Measurements from ENCODE around the gene TSACC.
"Not testable (repeated sequence)": the region's sequence is repeated elsewhere in the genome, so short reads cannot be mapped to it uniquely, and the experiment has no call there.

The TSACC gene

DNA sequence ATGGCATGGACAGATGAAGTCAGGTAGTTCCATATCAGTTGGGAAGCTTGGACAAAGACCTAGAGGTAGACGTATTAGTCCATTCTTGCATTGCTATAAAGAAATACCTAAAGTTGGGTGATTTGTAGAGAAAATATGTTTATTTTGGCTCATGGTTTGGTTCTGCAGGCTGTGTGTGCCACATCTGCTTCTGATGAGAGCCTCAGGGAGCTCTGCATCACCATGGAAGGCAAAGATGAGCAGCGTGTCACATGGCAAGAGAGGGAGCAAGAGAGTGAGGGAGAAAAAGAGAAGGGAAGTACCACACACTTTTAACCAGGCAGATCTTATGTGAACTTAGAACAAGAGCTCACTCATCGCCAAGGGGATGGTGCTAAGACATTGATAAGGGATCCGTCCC is 9.0 kb downstream of the TSACC start:
- peak; percentile 82 for DNase-seq

DNA sequence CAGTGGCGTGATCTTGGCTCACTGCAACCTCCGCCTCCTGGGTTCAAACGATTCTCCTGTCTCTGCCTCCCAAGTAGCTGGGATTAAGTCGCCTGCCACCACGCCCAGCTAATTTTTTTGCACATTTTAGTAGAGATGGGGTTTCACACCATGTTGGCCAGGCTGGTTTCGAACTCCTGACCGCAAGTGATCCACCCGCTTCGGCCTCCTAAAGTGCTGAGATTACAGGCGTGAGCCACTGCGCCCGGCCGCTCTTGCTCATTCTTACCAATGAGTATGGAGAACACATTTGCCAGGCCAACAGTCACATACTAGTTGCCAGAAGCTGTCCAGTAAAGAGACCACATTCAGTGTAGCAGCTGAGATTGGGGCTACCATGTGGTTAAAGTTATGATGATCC is 14.2 kb downstream of the TSACC start:
- DNase-seq, result not testable (repeated sequence)

- no peak for DNase-seq
Measured at GRCh38 chr1:156356262-156356874, 18.0 kb downstream of the TSACC start.

DNA sequence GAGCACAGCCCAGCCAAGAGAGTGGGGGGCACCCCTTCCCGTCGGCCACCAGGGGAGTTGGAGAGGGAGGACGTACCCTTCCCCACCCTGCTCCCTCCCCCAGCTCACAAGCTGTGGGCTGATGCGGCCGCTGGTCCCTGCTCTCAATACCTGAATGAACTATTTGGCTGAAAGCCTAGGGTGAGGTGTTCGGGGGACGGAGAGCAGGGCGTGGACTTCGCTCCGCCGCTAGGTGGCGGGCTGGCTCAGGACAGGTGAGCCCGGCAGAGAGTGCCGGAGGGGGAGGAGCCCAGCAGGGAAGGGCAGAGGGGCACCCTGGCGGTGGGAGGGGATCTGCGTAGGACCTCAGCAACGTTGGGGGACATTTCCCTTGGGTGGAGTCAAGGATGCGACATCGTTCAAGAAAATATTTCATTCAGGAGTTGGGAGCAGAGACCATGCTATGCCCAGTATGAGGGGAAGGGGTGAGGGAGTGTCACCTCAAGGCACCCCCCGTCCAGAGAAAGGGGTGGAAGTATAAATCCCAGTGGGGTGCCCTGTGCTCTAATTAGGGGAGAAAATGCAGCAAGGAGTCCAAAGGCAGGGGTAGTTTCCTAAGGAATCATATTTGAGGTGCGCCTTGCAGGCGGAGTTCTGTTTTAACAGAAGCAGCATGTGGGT is 18.7 kb downstream of the TSACC start:
- peak; percentile 36 for DNase-seq

- DNase-seq, result no peak
Measured at GRCh38 chr1:156357977-156358376, 19.7 kb downstream of the TSACC start.

- DNase-seq, result no peak
Measured at GRCh38 chr1:156358641-156359040, 20.3 kb downstream of the TSACC start.

DNA sequence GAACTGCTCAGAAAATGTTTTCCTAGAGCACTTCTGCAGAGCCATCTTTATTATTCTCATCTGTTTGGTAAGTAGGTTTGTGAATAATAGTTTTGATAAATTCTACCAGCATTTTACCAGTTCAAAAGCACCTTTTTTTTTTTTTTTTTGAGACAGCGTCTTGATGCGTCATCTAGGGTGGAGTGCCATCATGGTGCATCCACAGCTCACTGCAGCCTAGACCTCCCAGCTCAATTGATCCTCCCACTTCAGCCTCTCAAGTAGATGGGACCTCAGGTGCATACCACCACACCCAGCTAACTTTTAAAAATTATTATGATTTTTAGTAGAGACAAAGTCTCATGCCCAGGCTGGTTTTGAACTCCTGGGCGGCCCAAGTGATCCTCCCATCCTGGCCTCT is 20.9 kb downstream of the TSACC start:
- no peak for DNase-seq

- DNase-seq, result peak; percentile 27
Measured at GRCh38 chr1:156359973-156360372, 21.6 kb downstream of the TSACC start.

DNA sequence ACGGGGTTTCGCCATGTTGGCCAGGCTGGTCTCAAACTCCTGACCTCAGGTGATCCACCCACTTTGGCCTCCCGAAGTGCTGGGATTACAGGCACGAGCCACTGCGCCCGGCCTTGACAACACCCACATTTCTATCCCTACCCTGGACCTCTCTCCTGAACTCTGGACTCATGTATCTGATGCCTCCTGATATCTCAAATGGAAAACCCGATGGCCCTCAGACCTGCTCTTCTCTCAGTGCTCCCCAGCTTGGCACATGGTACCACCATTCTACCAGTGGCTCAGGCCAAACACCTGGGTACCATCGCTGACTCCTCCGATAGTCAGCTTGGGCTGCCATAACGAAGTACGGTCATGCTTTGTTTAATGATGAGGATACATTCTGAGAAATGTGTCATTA is 22.2 kb downstream of the TSACC start:
- DNase-seq, result no peak

DNA sequence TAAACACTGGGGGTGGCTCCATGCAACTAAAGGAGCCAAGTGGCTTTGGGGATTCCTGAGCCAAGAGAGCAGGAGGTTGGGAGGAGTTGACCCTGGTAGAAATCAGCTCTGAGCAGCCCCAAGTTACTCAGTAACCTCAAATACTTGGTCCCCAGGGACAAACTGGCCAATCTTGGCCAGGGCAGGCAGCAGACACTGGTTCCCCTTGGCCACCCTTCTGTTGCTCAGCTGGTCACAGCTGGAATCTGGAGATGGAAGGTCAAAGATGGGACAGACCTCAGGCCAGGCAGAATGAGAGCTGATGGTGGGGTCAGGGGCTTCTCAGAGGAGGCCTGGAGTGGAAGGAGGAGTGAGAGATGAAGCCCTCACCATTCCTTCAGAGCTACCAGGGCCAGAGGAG is 27.4 kb downstream of the TSACC start:
- no peak for DNase-seq

DNA sequence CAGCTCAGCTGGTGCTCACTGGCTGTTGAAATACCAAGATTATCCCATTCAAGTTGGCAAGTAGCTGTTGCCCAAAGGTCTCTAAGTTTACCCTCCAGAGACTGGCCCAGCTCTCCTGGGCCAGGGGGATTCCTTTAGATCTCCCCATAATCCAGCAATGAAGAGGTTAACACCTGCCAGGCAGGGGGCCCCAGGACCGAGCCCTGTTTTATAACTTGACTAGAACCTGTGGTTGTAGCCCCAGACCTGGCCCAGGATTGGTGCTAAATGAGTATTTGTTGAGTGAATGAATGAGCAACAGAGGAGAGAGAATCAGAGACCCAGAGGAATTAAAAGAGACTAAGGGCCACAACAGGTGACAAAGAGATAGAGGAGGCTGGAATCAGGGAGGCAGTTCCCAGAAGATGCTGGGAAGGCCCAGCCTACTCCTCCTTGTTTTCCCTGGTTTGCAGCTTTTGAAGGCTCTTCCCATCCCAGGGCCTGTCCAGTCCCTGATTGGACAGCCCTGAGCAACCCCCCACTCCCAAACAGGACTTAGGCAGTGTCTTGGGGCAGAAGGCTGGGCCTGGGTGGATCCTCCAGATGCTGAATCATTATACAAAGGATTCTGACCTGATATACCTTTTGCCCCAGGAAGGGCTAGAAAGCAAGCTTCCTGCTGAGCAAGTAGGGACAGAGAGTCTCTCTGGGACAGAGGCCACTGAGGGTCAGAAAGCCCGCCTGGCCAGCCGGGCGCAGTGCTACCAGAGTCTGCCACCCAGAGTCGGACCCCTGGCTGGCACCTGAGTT is 28.2 kb downstream of the TSACC start:
- DNase-seq, result no peak

DNA sequence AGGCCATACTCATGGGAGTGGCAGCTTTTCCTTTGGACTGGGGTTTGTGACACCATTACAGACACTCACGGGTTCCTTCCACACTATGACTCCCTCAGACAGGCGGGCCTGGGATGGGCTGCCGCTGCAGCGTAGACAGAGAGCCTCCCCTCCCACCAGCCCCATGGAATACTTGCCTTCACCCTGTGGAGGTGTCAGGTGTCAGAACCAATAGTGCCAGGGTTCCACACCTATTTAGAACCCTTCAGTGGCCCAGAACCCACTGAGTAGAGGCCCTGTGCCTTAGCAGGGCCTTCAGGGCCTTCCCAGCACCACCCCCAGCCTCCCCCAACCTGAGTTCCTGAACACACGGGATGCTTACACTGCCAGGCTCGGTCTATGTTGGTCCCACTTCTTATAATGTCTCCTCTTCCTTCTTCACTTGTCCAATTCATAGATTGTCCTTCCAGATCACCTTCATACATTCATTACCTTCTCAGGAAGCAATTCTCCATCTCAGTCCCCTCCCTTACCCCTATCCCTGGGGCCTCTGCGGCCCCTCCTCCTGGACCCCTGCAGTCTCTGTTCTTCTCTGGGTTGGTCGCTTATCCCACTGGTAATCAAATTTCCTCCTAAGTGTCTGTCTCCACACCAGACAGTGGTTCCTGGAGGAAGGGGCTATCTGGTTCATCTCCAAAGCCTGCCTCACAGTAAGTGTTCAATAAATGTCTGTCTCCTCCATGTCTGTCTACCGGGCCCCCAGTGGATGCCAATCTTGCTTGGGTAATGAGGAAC is 29.2 kb downstream of the TSACC start:
- DNase-seq, result no peak

DNA sequence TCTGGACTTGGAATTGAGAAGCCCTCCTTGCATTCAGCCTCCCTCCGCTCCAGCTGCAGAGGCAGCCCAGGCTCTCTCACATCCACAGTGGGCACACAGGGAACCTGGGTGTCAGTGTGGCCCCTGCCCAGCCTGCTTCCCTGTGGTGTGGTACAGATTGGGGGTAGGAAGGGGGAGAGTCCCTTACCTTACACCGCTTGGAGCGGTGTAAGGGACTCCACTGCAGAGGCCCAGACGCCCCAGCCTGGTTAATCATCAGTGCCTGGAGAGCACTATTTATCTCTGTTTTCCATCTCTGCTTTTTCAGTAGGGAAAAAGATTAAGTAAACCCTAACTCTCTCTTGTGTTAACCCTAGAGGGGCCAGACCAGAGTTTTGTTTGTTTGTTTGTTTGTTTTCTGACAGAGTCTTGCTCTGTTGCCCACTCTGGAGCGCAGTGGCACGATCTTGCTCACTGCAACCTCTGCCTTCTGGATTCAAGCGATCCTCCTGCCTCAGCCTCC is 29.9 kb downstream of the TSACC start:
- no peak for DNase-seq

DNA sequence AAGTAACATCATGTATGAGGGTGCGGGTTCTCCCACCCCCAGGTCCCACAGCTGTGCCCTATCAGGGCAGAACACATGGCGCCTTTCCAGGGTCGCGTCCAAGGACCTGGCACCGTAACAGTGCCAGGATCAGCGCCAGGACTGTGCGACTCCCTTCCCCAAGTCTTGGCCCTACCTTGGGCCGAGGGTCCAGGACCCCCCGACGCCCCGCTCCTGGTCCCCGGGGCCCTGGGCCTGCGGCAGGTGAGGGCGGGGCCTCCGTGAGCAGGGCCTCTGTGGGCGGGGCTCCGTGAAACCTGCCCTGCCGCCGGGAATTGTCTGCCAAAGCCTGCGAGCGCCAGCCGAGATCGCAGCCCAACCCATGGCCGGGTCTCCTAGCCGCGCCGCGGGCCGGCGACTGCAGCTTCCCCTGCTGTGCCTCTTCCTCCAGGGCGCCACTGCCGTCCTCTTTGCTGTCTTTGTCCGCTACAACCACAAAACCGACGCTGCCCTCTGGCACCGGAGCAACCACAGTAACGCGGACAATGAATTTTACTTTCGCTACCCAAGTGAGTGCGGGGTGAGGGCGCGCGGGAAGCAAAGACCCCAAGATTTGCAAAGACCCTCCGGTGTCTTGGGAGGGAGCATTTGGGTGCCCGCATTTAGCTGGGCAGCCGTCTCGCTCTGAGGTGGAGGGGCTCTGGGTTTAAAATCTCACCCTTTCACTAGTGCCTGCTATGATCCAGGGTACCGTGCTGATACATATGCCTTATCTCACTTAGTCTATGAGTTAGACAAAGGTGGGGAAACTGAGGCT is 30.8 kb downstream of the TSACC start, which contains the start of gene RHBG:
Gene RHBG, plus strand, starts transcription at position 323 of the 796 bp plus-strand sequence. Its CDS starts 39 bp downstream, at position 362.
- DNase-seq, result no peak

- DNase-seq, result not testable (repeated sequence)
Measured at GRCh38 chr1:156369685-156370286, 31.5 kb downstream of the TSACC start.

- DNase-seq, result peak; percentile 12
Measured at GRCh38 chr1:156371553-156372264, 33.4 kb downstream of the TSACC start.

DNA sequence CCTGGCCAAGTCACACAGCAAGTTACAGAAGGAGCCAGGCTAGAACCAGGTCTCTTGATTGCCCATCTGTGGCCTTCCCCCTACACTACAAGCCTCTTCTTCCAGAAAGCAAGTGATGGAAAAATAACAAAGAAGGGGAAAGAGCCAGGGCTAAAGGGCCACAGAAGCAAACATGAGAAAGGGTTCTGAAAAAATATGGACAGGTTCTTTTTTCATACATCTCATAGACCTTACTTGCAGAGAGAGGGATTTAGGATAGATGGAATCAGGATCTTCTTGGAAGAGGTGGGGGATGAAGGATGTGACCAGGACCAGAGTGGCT is 33.9 kb downstream of the TSACC start:
- no peak for DNase-seq

- no peak for DNase-seq
Measured at GRCh38 chr1:156372876-156373275, 34.5 kb downstream of the TSACC start.

DNA sequence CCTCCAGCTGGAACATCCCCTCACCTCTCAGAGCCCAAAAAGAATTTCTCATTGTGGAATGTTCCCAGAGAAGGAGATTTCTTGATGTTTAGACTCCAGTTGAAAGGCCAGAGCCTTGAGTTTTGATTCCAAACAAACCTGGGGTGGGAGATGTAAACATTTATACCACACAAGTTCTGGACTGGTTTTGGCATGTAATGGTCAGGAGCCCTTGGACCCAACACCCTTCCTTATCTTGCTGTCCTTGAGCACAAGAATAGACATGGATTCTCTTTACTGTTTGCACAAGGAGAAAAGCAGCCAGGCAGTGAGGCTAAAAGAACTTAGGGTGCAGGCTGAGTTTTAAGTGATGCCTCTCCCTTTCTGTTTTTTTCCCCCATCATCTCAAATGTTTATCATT is 35.2 kb downstream of the TSACC start:
- DNase-seq, result no peak

DNA sequence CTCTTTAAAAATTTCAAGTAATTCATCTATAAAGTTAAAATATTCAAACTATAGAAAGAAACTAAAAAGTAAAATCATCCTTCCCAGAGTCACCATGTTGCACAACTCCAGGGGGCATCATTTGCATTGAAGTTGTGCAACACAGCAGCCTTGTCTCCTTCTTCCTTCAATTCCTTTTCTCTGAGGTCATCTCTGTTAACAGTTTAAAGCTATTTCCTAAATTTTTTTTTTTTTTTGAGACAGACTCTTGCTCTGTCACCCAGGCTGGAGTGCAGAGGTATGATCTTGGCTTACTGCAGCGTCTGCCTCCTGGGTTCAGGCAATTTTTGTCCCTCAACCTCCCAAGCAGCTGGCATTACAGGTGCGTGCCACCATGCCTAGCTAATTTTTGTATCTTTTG is 37.8 kb downstream of the TSACC start:
- DNase-seq, result peak; percentile 46
